Body of pancreas (tissue), 4 donors: ENCODE measurements around the gene TOP2B. TPM values are rescaled to one million over a fixed set of nuclear protein-coding genes. Genes with fewer than 3 reads are reported as not detected.

Source experiments
- ATAC-seq: fragments of 150-250 bp; one replicate; pipeline ENCODE4 v1.9.1; 2016
- DNase-seq, 4 donors: peaks; one replicate each; pipeline ENCODE4 v3.0.0-alpha.2; 2019
- H3K27ac ChIP-seq, 4 donors: fragments of 200-600 bp; sonication (generic); 1 replicate in 3 of 4; 2 replicates in 1 of 4; pipeline versions ENCODE4 v1.5.1 to v1.6.1; 2016 to 2019; ENCODE audit warnings: mild to moderate bottlenecking in 1 of 4, mixed read lengths in 1 of 4, moderate library complexity in 1 of 4
- H3K27me3 ChIP-seq, 2 donors: fragments of 200-600 bp; sonication (generic); one replicate each; pipeline ENCODE4 v1.6.0; 2016; ENCODE audit warnings: mild to moderate bottlenecking in 1 of 2
- H3K36me3 ChIP-seq, 2 donors: fragments of 200-600 bp; sonication (generic); replicated peaks in 1 of 2; 2 replicates each; pipeline ENCODE4 v1.5.1; 2016; ENCODE audit warnings: low read depth in 2 of 2; ENCODE audit not compliant: insufficient read depth in 1 of 2
- H3K4me1 ChIP-seq: fragments of 200-600 bp; sonication (generic); one replicate; pipeline ENCODE4 v1.6.0; 2016
- H3K4me3 ChIP-seq, 2 donors: fragments of 200-600 bp; sonication (generic); 1 replicate in 1 of 2; 2 replicates in 1 of 2; pipeline ENCODE4 v1.5.1; 2016 to 2019
- H3K9me3 ChIP-seq, 3 donors: fragments of 200-600 bp; sonication (generic); 1 replicate in 2 of 3; 2 replicates in 1 of 3; pipeline ENCODE4 v1.5.1; 2016
- CTCF ChIP-seq, 7 experiments: fragments of 450-650 bp in 4 of 7; fragments of 200-600 bp in 3 of 7; sonication (generic) in 3 of 7; IDR thresholded peaks; one replicate each; pipeline ENCODE4 v1.5.1; 2016 to 2019; ENCODE audit warnings: antibody characterized with exemption in 7 of 7
- POLR2A ChIP-seq, 3 donors: fragments of 450-650 bp; IDR thresholded peaks; one replicate each; pipeline ENCODE4 v1.6.1; 2016; ENCODE audit warnings: antibody characterized with exemption in 3 of 3, mild to moderate bottlenecking in 2 of 3
- WGBS, 2 donors: methylation state at CpG; one replicate each; pipeline ENCODE4 v1.1.5; 2017; 5-methylcytosine and 5-hydroxymethylcytosine counted together
- intact Hi-C: fragments of 100-400 bp; cut with DNase I; formaldehyde crosslinking; loops from one replicate; pipeline ENCODE4 v1.15.1; 2023
- total RNA-seq, 2 donors: library from RNA; depleted of rRNA; stranded (reverse); fragments of >200 nt; gene quantifications; one replicate each; pipeline ENCODE4 v1.1.0, GENCODE V29; 2016

The TOP2B gene
- total RNA-seq, 2 donors from 2014 or later: 52.7 to 83.1 TPM

GRCh38 chr3:25631989-25632388 lies 32.7 kb downstream of the TOP2B start:
- H3K36me3 ChIP-seq: peaks cover 5 to 29% of the 10 kb centered on the region in 2 donors
- ATAC-seq: no peak
- TF ChIP-seq CTCF (IDR thresholded peaks at IDR 0.05) (no peak), POLR2A (IDR thresholded peaks at IDR 0.05) (no peak)
- H3K9me3 ChIP-seq: no peaks in the 10 kb centered on the region
- no peaks in the 10 kb centered on the region for H3K27me3 ChIP-seq
- no peak for DNase-seq
- intact Hi-C loops: no loop called here
- no peak overlapping the region for H3K27ac ChIP-seq
- no peaks in the 10 kb centered on the region for H3K4me1 ChIP-seq
- no peak overlapping the region for H3K4me3 ChIP-seq
- WGBS, 2 donors: 77 to 97% methylated on average over 1 of the region's 1 CpG

GRCh38 chr3:25621087-25621486 lies 43.6 kb downstream of the TOP2B start:
- H3K27ac ChIP-seq: no peak overlapping the region
- H3K27me3 ChIP-seq: no peaks in the 10 kb centered on the region
- no peak overlapping the region for H3K4me3 ChIP-seq
- H3K4me1 ChIP-seq: no peaks in the 10 kb centered on the region
- intact Hi-C loops: no loop called here
- H3K9me3 ChIP-seq: no peaks in the 10 kb centered on the region
- ATAC-seq (no peak), DNase-seq (no peak)
- WGBS, 2 donors: 98 to 100% methylated on average over 2 of the region's 2 CpGs
- peaks cover 0 to 2% of the 10 kb centered on the region in 2 donors for H3K36me3 ChIP-seq
- TF ChIP-seq CTCF (IDR thresholded peaks at IDR 0.05) (no peak), POLR2A (IDR thresholded peaks at IDR 0.05) (no peak)

- no peaks in the 10 kb centered on the region for H3K9me3 ChIP-seq
- ATAC-seq: no peak
- H3K4me1 ChIP-seq: no peaks in the 10 kb centered on the region
- no peaks in the 10 kb centered on the region for H3K27me3 ChIP-seq
- no peak overlapping the region for H3K4me3 ChIP-seq
- no peak overlapping the region for H3K27ac ChIP-seq
- intact Hi-C loops: no loop called here
- H3K36me3 ChIP-seq: peaks cover 0 to 2% of the 10 kb centered on the region in 2 donors
- TF ChIP-seq POLR2A (IDR thresholded peaks at IDR 0.05): no peak
- 90 to 94% methylated on average over 5 of the region's 5 CpGs for WGBS, 2 donors
- DNase-seq: no peak
Measured at GRCh38 chr3:25620493-25620892, 44.2 kb downstream of the TOP2B start.

- DNase-seq: no peak
- H3K27me3 ChIP-seq: no peaks in the 10 kb centered on the region
- peaks cover 0 to 2% of the 10 kb centered on the region in 2 donors for H3K36me3 ChIP-seq
- ATAC-seq: no peak
- H3K27ac ChIP-seq: no peak overlapping the region
- TF ChIP-seq CTCF (IDR thresholded peaks at IDR 0.05) (no peak), POLR2A (IDR thresholded peaks at IDR 0.05) (no peak)
- no peak overlapping the region for H3K4me3 ChIP-seq
- intact Hi-C loops: no loop called here
- H3K4me1 ChIP-seq: no peaks in the 10 kb centered on the region
- H3K9me3 ChIP-seq: no peaks in the 10 kb centered on the region
Measured at GRCh38 chr3:25619382-25619781, 45.3 kb downstream of the TOP2B start.

GRCh38 chr3:25618028-25618427 lies 46.7 kb downstream of the TOP2B start:
- DNase-seq: no peak
- Histone ChIP-seq H3K4me3 (no peak overlapping the region), H3K27me3 (no peaks in the 10 kb centered on the region), H3K4me1 (no peaks in the 10 kb centered on the region), H3K36me3 (peaks cover 0 to 1% of the 10 kb centered on the region in 2 donors), H3K27ac (no peak overlapping the region), H3K9me3 (no peaks in the 10 kb centered on the region)
- intact Hi-C loops: no loop called here
- no peak for ATAC-seq
- no peak for TF ChIP-seq CTCF (IDR thresholded peaks at IDR 0.05)
